Adrenal gland (tissue), 12 donors: ENCODE results near the gene PATE3. TPM values are rescaled to one million over a fixed set of nuclear protein-coding genes. Genes with fewer than 3 reads are reported as not detected.

Experiments used
- DNase-seq, 7 donors: peaks; one replicate each; pipeline ENCODE4 v3.0.0-alpha.2; 2019 to 2020
- H3K27ac ChIP-seq, 5 donors: fragments of 200-600 bp; sonication (generic) in 4 of 5; 1 replicate in 3 of 5; 2 replicates in 2 of 5; pipeline versions ENCODE4 v1.5.1 to v1.8.0; 2016 to 2020; ENCODE audit warnings: mild to moderate bottlenecking in 1 of 5
- H3K27me3 ChIP-seq: fragments of 200-600 bp; 2 replicates; pipeline ENCODE4 v1.8.0; 2021
- H3K36me3 ChIP-seq, 2 donors: fragments of 200-600 bp; replicated peaks in 1 of 2; 1 replicate in 1 of 2; 2 replicates in 1 of 2; pipeline versions ENCODE4 v1.5.1 to v1.8.0; 2018 to 2022
- H3K4me1 ChIP-seq, 2 donors: fragments of 200-600 bp; replicated peaks in 1 of 2; 1 replicate in 1 of 2; 2 replicates in 1 of 2; pipeline versions ENCODE4 v1.5.1 to v1.8.0; 2018 to 2021
- H3K4me3 ChIP-seq, 4 donors: fragments of 200-600 bp; sonication (generic) in 3 of 4; one replicate each; pipeline ENCODE4 v1.5.1; 2016 to 2018
- H3K9me3 ChIP-seq, 3 donors: fragments of 200-600 bp; sonication (generic) in 1 of 3; replicated peaks in 1 of 3; 1 replicate in 2 of 3; 2 replicates in 1 of 3; pipeline versions ENCODE4 v1.5.1 to v1.8.0; 2016 to 2021
- POLR2A ChIP-seq, 2 donors: fragments of 450-650 bp; IDR thresholded peaks; one replicate each; pipeline ENCODE4 v1.6.1; 2017; ENCODE audit warnings: antibody characterized with exemption in 2 of 2, mild to moderate bottlenecking in 2 of 2, moderate library complexity in 1 of 2
- whole genome bisulfite sequencing, 4 donors: extraction: QIAGEN DNeasy Blood & Tissue Kit in 2 of 4; methylation state at CpG; one replicate each; pipeline versions ENCODE4 v1.1.5 to v1.1.7; 2013 to 2017; 5-methylcytosine and 5-hydroxymethylcytosine counted together
- intact Hi-C, 2 donors: fragments of 100-400 bp; cut with DNase I; formaldehyde crosslinking; loops; one replicate each; pipeline versions ENCODE4 v1.14.1 to v1.15.0; 2022 to 2023
- polyA plus RNA-seq, 3 donors: library from polyadenylated mRNA; stranded (reverse); fragments of 200-250 nt in 2 of 3; fragments of 350-450 nt in 1 of 3; fragmentation: Illumina TruSeq in 1 of 3; extraction: RNeasy Lipid Tissue Mini Kit (QIAGEN cat#74804) in 1 of 3; gene quantifications; one replicate each; pipeline ENCODE4 v1.2.3, GENCODE V29; 2013 to 2014
- total RNA-seq, 9 donors: library from RNA; depleted of rRNA in 4 of 9; stranded (reverse); fragments of >200 nt in 4 of 9; fragments of 120-200 nt in 1 of 9; fragmentation: NEBNext Ultra II Directional in 1 of 9; extraction: Animal tissue kit (Norgen Biotek cat#: 25700) in 1 of 9; gene quantifications; one replicate each; pipeline versions ENCODE4 v1.1.0 to v1.2.4, GENCODE V29; 2013 to 2023
- TF ChIP-seq, protein P1 (sequence below), 6 experiments: fragments of 450-650 bp in 4 of 6; fragments of 200-600 bp in 2 of 6; sonication (generic) in 1 of 6; IDR thresholded peaks; 1 replicate in 5 of 6; 2 replicates in 1 of 6; pipeline versions ENCODE4 v1.5.1 to v1.8.0; 2016 to 2021; ENCODE audit warnings: antibody characterized with exemption in 6 of 6, mild to moderate bottlenecking in 2 of 6, moderate library complexity in 1 of 6
- donor health status: healthy with polysubstance abuse.
- donor health status: Bipolar disorder and iron deficiency.
- donor health status: DM: yes; HTN: yes; CAD: no.
- donor health status: DM: no; HTN: no; CAD: no.
- donor health status: DM: no; HTN: no; CAD: no.
- donor health status: DM: yes; HTN: yes; CAD: no.

The PATE3 gene
- total and polyA plus RNA-seq, 12 donors: not detected

DNA sequence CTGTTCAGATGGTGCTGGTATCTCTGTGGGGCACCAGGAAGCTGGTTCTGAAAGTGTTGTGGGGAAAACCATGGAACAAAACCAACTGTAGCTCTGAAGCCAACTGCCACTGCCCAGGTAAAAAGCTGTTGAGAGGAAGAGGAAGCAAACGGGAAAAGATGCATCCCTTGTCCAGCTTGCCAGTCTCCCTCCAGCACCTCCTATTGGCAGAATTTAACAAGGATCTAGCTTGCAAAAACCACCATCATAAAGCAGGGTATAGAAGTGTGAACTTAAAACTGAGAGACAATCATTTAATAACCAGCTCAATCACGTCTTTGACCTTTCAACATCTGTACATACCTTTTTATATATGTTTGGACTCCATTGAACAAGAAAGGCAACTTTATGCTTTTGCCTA is 37.3 kb upstream of the PATE3 start:
- no peak for DNase-seq
- no peaks in the 10 kb centered on the region for H3K27me3 ChIP-seq
- H3K36me3 ChIP-seq: no peaks in the 10 kb centered on the region
- 25 to 47% (median 35%) methylated on average over 2 of the region's 2 CpGs for WGBS, 4 donors
- H3K4me3 ChIP-seq: no peak overlapping the region
- H3K9me3 ChIP-seq: no peaks in the 10 kb centered on the region
- intact Hi-C loops: no loop called here
- TF ChIP-seq POLR2A (IDR thresholded peaks at IDR 0.05): no peak
- TF ChIP-seq, protein P1, sequence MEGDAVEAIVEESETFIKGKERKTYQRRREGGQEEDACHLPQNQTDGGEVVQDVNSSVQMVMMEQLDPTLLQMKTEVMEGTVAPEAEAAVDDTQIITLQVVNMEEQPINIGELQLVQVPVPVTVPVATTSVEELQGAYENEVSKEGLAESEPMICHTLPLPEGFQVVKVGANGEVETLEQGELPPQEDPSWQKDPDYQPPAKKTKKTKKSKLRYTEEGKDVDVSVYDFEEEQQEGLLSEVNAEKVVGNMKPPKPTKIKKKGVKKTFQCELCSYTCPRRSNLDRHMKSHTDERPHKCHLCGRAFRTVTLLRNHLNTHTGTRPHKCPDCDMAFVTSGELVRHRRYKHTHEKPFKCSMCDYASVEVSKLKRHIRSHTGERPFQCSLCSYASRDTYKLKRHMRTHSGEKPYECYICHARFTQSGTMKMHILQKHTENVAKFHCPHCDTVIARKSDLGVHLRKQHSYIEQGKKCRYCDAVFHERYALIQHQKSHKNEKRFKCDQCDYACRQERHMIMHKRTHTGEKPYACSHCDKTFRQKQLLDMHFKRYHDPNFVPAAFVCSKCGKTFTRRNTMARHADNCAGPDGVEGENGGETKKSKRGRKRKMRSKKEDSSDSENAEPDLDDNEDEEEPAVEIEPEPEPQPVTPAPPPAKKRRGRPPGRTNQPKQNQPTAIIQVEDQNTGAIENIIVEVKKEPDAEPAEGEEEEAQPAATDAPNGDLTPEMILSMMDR (IDR thresholded peaks at IDR 0.05): no peak
- no peak overlapping the region for H3K27ac ChIP-seq
- no peaks in the 10 kb centered on the region for H3K4me1 ChIP-seq

DNA sequence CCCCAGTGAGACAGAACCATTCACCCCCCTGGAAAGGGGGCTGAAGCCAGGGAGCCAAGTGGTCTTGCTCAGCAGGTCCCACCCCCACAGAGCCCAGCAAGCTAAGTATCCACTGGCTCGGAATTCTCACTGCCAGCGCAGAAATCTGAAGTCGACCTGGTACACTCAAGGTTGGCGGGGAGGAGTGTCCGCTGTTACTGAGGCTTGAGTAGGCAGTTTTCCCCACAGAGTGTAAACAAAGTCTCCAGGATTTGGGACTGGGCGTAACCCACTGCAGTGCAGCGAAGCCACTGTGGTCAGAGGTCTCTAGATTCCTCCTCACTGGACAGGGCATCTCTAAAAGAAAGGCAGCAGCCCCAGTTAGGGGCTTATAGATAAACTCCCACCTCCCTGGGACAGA is 31.9 kb upstream of the PATE3 start:
- H3K4me1 ChIP-seq: no peaks in the 10 kb centered on the region
- no peak overlapping the region for H3K27ac ChIP-seq
- H3K4me3 ChIP-seq: no peak overlapping the region
- H3K36me3 ChIP-seq: no peaks in the 10 kb centered on the region
- DNase-seq: no peak
- no peaks in the 10 kb centered on the region for H3K9me3 ChIP-seq
- H3K27me3 ChIP-seq: no peaks in the 10 kb centered on the region
- 79 to 88% (median 85%) methylated on average over 6 to 7 of the region's 7 CpGs for WGBS, 4 donors
- intact Hi-C loops: no loop called here
- no peak for TF ChIP-seq POLR2A (IDR thresholded peaks at IDR 0.05)
- TF ChIP-seq, protein P1 (IDR thresholded peaks at IDR 0.05): no peak

GRCh38 chr11:125762445-125762844 is 25.5 kb upstream of the PATE3 start:
- no peak for DNase-seq
- H3K4me1 ChIP-seq: no peaks in the 10 kb centered on the region
- no peak overlapping the region for H3K4me3 ChIP-seq
- H3K9me3 ChIP-seq: no peaks in the 10 kb centered on the region
- no peak overlapping the region for H3K27ac ChIP-seq
- TF ChIP-seq POLR2A (IDR thresholded peaks at IDR 0.05): no peak
- TF ChIP-seq, protein P1 (IDR thresholded peaks at IDR 0.05): no peak
- no peaks in the 10 kb centered on the region for H3K27me3 ChIP-seq
- no peaks in the 10 kb centered on the region for H3K36me3 ChIP-seq
- 59 to 76% (median 64%) methylated on average over 1 of the region's 1 CpG for WGBS, 4 donors
- intact Hi-C loops: no loop called here

GRCh38 chr11:125763483-125763882 is 24.4 kb upstream of the PATE3 start:
- DNase-seq: no peak
- H3K36me3 ChIP-seq: no peaks in the 10 kb centered on the region
- intact Hi-C loops: no loop called here
- no peak overlapping the region for H3K4me3 ChIP-seq
- H3K27me3 ChIP-seq: no peaks in the 10 kb centered on the region
- 64 to 87% (median 82%) methylated on average over 2 of the region's 2 CpGs for WGBS, 4 donors
- no peak overlapping the region for H3K27ac ChIP-seq
- no peaks in the 10 kb centered on the region for H3K4me1 ChIP-seq
- no peaks in the 10 kb centered on the region for H3K9me3 ChIP-seq
- TF ChIP-seq, protein P1 (IDR thresholded peaks at IDR 0.05): no peak
- no peak for TF ChIP-seq POLR2A (IDR thresholded peaks at IDR 0.05)
